NCI-H510A treated with DMSO at 0.1 percent for 48 hours (cell line): ENCODE results near the gene TC2N.
"Not testable (repeated sequence)": the region's sequence is repeated elsewhere in the genome, so short reads cannot be mapped to it uniquely, and the experiment has no call there.

Source experiments
- DNase-seq: peaks from one replicate; lab custom pipeline; 2025; lab: John Stamatoyannopoulos, UW

Gene TC2N

DNA sequence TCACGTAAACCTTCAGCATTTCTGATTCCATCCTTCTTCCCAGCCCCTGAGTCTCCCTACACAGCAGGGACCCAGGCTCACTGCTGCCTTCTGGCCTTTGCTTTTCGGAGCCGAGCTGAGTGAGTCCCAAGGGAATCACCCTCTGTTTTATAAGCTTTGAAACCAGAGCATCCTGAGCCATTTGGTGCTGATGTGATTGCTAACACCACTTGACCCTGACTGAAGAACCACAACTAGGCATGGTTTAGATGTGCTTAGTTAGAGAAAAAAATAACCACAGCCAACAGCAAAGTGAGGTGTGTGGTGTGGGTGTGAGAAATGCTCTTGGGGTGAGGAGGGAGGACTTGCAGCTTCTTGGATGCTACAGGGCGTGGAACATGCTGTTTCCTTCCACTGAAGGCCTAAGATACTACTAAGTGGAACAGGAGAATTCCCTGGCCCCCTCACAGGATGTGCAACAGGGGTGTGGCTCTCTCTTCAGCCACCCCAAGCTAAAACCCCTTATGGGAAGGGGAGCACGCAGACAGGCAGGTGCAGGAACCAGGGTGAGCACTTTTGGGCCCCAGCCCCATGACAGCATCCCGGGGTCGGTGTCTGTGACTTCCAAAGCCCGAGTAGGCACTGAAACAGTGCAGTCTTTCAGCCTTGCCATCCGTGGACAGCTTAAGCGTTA is at the start of gene TC2N:
TSS of gene TC2N (minus strand) at position 221 of the 673 bp plus-strand sequence. CDS start 53,767 bp downstream, outside the sequence.
- DNase-seq = no peak

DNA sequence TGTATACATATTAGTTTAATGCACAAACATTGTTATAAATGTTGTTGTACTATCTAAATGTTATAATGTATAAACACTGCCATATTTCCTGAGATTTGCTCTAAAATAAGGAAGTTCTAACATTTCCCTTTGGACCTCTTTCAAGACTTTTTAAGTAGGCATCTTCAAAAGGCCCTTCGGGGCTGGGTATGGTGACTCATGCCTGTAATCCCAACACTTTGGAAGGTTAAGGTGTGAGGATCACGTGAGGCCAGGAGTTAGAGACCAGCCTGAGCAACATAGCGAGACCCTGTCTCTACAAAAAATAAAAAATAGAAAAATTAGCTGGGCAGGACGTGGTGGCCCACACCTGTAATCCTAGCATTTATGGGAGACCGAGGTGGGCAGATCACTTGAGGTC is 44.7 kb upstream of the TC2N start:
- DNase-seq = no peak

DNA sequence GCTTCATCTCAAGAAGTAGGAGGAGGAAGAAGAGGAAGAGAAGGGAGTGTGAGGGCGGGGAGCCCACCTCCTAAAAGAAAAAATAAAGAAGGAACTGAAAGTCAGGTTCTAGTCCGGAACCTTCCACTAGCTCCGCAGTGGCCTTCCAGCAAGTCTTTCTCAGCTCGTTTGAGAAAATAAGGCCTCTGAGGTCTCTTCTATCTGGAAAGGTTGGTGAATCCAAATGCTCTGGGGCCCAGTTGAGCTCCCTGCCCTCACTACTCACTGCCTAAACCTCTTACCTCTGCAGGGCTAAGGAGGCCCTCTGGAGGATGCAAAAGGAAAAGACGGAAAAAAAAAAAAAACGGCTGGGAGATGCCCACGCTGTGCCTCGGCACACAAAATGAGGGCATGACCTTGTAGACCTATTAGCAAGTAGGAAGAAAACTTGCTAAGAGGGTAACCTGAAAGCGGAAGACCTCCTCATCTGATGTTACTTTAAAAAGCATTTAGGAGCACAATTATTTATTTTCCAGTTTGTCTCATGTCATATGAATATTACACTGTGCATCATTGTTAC is 44.2 kb upstream of the TC2N start:
- DNase-seq = peak; percentile 69

DNA sequence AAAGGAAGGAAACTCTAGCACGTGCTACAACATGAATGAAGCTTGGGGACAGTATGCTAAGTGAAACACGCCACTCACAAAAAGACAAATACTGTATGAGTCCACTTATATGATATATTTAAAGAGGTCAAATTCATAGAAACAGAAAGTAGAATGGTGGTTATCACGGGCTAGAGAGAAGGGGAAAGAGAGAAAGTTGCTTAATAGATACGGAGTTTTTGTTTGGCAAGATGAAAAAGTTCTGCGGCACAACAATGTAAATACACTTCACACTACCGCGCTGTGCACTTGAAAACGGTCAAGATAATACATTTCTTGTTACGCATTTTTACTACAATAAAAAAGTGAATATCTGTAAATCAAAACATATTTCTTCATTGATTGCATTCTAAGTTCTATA is 42.9 kb upstream of the TC2N start:
- DNase-seq = no peak

DNA sequence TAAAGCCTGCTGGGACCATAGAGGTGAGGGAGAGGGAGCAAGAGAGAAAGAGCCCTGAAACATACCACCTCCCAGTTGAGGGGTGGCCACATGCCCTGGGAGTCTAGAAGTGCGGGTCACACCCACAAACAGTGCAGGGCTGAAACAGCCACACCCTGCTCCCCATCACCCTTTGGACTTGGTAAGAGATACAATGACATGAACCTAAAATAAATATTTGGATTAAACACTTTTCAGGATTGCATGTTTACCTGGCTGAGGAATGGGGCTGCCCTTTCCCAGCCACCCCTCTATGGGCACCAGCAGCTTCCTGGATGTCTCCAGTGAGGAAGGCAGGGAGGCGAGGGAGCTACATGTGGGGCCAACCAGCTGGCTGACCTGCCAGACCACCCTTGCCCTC is 39.0 kb upstream of the TC2N start:
- DNase-seq = no peak

DNA sequence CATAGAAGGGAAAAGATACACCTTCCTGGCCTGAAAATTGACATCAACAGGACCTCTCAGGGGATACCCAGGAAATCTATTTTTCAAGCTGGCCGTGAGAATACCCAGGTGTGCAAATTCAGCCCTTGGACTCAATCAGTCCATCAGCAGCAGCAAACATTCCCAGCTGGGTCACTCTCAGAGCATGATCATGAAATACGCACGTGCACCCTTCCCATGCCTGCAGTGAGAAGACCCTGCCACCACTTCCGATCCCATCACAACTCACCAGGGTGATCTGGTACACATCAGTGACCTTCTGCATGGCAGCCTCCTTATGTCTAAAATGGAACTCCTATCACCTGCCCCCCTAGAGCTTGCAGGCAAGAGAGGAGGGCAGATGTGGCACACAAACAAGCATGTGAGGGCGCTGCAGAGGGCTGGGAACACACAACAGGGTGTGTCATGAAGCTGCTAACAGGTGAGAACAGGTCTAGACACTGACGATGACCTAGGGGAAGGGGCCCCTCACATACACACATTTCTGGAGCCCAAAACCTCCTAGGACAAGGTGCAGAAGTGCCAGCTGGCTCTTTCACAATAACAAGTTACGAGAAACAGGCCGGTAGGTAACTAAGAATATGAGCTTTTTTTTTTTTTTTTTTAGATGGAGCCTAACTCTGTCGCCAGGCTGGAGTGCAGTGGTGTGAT is 37.8 kb upstream of the TC2N start:
- no peak for DNase-seq

DNA sequence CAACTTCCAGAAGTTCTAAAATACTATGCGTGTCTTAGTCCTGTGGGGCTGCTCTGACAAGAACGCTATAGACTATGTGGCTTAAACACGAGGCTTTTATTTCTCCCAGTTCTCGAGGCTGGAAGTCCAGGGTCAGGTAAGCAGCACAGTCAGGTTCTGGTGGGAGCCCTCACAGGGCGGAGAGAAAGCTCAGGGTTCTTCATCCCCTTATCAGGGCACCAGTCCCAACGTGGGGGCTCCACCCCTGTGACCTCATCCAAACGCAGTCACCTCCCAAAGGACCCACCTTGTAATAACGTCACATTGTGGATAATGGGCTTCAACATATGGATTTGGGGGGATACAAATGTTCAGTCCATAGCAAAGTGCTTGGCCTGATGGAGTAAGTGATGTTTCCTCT is 37.1 kb upstream of the TC2N start:
- DNase-seq = no peak

DNA sequence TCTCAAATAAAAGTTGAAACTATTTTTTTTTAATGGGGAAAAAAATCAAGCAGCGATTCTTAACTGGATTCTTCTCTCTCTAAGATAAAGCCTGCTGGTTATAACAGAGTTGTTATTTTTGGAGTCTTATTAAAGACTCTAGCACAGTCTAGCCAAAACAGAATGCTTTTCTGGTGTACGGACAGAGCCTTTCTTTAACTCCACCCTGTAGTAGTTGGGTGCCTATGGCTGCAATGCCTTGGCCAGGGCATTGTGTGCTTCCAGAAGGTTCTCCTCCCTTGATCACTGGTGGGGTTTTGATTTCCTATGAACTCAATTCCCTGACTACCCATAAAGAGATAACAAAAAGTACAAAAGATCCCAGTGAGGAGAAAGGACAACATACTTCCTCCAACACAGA is 35.7 kb upstream of the TC2N start:
- DNase-seq = no peak

DNA sequence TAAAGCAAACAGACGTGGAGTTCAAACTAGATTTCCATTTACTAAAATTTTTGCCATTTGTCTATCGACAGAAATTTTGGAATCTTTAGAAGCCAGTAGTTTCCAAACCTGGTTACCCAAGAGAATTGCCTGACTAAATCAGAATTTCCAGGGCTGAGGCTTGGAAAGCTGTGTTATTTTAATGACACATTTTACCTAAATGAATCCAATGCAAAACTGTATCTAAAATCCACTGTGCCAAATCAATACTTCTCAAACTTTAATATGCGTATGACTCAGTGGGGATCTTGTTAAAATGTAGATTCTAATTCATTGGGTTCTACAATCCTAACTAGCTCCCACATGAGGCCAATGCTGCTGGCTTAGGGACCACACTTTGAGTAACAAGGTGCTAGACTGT is 35.0 kb upstream of the TC2N start:
- no peak for DNase-seq

DNA sequence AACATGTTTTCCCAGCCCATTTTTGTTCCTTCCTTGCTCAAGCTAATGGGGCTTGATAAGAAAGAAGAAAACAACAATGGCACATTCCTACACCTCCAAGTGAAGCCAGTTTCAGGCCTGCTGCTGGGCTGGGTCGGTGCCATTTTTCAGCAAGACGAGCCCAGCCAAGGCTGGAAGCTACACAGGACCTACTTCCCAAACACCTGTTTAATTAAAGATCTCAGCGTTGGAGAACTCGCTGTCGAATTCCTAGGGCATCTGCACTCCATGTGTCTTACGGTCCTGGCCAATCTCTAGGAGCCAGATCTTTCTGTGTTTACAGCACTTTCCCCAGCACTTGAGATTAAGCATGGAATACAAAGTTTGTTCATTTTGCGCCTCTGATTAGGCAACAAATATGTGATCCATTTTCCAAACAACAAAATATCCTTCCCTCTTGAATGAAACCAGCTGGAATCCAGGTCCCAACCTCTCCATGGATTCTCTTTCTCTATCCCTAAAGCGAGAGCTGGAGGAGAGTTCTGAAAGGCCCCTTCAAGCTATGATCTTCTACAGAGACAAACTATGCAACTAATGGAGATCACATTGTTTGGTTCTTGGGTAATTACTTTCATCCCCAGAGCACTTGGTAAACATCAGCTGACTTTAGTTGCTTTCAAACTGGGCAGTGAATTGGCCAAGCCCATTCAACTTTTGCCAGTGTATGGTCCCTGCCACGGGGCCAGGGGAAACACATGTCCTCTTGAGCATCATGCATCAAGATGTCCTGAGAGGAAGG is 34.3 kb upstream of the TC2N start:
- DNase-seq = no peak

DNA sequence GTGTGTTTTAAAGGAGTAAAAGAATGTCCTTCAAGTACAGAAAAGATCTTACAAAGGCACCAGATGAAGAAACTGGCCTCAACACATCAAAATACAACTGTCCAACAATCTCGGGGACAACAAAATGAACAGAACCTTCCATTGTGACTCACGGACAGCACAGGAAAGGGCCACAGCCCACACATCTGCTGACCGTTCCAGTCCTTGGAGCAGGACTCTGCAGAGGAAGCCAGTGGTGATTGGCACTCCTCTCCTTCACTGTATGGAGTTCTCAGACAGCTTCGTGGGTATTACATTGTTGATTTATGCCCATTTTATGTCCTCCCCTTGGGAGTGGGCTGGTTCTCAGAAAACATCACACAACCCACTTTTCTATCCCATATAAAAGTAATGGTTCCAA is 32.5 kb upstream of the TC2N start:
- no peak for DNase-seq

DNA sequence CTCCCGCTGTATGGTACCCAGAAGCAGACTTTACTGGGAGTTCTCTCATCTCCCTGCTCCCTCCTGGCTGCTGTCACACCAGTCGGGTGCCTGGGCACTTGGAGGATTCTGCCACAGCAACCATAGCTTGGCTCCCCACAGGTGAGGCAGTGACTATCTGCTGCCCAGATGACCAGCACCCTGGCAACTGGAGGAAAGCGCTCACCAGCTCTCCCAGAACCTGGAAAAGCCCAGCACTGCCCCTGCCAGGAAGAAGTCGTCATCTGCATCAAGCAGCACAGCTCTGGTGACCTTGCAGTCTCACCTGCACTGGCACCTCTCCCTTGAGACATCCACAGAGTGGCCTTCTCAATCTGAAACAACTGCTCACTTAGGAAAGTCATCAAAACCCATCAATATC is 31.9 kb upstream of the TC2N start:
- DNase-seq = no peak

DNA sequence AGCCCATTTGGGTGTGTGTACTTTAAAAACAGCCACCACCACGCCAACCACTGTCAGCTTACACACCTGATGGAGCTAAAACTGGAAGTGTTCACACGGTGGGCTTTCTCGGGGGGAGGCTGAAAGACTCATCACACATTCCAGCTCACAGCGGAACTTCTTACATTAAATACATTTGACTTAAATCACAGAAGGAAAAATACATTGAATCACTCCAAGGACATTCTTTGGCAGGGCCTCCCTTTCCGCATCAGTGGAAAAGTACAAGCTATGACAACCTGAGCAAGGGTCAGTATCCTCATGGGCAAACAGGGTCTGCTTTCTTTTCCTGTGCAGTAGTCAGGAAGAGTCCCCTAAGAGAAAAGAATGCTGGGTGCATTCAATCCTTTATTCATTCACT is 31.0 kb upstream of the TC2N start:
- no peak for DNase-seq

DNA sequence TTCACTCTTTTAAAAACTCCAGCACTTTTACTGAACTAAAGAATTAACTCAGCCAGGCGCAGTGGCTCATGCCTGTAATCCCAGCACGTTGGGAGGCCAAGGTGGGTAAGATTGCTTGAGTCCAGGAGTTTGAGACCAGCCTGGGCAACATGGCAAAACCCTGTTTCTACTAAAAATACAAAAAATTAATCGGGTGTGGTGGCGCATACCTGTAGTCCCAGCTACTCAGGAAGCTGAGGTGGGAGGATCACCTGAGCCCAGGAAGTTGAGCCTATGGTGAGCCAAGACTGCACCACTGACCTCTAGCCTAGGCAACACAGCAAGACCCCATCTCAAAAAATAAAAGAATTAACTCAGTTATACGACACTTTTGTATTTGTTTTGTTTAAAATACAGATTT is 30.4 kb upstream of the TC2N start:
- not testable (repeated sequence) for DNase-seq

DNA sequence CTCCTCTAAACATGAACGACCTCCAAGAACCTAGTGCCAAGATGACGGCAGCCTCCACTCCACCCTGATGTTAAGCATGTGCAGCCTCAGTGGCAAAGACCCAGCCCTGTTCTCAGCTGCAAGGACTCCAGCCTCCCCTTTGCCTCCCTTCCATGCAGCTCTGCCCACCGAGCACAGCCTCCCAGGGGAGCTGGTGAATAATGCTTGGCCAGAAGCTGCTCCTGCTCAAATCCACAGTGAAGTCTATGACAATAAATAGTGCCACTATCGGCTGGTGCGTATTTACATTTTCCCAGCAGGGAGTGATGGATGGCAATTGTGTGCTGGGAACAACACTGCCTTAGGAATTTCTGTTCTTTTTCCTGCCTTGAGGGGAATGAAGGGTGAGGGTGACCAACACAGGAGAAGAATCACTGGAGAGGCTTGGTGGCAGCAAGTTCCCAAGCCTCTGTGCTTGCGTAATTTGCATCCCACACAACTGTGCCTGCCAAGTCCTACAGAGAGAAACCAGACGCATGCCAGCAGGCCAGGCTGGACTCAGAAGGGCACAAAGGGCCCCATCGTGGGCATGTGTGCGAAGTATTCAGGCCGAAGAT is 29.9 kb upstream of the TC2N start:
- no peak for DNase-seq

DNA sequence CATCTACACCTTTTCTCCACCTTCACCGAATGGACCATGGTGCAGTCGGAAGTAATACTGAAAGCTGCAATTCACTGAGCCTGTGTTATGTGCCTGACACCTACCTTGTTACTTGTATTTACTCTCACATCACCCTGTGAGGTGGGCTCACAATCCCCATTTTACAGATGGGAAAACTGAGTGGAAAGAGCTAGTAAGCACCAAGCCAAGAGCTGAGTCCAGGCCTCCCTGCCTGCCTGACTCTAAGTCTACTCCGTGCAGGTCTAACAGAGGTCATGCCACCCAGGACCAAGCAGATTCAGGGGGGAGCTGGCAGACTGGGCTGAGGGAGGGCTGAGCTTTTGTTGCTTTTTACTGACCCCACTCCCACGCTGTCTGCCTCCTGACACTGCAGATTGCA is 29.1 kb upstream of the TC2N start:
- no peak for DNase-seq

DNA sequence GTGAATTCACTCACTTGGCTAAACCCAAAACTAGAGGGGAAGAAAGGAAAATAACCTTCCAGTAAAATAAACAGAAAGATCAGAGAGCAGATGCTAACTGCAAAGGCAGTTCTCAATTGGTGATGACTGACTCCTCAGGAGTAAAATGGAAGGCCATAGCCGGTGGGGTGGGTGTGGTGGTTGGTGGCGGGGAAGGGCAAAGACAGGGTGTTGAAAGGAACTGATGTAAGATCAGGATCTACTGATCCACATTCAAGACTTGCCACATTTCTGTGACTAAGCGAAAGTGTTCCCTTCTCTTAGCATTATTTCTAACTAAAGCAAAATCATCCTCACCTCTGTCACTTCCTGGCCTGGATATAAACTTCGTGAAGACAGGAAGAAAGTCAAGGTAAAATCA is 26.3 kb upstream of the TC2N start:
- DNase-seq = no peak

DNA sequence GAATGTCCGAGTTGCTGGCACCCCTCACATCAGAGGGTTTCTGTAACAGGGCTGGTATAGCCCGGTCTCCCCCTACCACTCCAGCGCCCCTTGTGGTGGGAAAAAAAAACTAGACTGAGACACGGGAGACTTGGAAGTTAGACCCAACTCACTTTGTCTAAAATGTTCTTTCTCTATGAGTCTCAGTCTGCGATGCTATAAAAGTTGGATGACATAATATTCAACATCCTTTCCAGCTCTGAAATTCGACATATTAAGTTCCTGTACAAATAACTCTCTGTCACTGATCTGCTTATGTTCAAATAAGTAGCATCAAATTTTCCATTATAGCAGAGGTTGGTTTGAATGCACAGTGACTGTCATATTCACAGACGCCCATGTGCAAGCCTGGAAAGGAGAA is 25.7 kb upstream of the TC2N start:
- peak; percentile 22 for DNase-seq

DNA sequence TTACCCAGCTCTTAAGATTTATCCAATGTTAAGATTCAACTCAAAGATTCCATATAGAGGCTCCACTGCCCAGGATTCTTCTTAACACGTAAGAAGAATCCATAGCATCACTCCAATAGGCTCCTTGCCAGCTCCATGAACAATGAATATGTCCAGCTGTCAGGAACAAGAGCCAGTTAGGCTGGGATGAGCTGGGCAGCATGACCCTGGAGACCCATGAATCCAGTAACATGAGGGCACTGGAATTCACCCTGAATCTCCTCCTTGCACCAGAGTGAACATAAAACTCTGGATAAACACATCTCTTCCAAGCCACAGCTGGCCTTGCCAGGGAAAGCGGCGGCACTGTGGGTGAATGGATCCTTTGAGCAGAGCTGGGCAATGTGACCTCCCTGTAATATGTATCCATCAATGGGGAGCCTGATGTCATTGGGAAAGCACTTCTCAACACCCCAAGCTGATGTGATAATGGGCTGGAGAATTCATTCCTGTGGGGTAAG is 24.4 kb upstream of the TC2N start:
- no peak for DNase-seq

DNA sequence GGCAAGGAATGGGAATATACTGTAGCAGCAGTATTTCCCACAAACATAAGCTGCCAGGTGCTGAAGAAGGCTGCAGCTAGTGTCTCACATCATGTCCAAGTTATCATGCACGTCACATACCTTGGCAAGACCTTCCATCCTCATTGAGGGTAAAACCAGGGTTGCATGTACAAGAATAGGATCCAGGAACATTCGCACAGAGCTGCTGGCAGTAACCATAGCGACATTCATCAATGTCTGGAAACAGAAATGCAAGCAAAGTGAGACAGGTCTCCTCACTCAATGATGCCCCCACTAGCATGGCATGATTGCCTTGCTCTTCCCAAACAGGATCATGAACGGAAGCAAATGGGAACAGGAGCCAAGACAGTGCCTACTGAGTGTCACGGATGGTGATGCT is 23.8 kb upstream of the TC2N start:
- no peak for DNase-seq

DNA sequence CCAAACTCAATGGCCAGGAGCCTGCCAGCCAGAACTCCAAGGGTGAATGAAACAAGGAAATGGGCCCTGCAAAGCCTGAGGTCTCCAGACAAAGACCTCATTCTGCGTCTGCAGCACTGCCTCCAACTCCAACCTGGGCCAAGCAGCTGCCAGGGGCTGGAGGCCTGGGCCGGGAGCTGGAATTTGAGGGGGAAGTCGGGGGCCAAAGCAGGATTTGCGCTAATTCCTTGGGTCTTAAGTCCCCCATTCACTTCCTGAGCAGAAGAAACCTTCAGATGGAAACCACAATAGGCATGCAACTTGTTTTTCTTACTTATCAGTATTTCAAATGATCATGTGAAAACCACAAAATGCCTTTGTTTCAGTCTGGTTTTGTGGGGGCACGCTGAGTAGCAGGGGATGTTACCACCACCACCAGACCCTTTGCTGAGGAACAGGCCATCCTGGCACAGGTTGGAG is 23.0 kb upstream of the TC2N start:
- no peak for DNase-seq
